ENCODE data around the gene AUP1. TPM values are rescaled to one million over a fixed set of nuclear protein-coding genes. Genes with fewer than 3 reads are reported as not detected.

Gene AUP1
- polyA plus RNA-seq (2013, experiment 1 of 2) = 81.2 TPM
- 80.8 TPM for polyA plus RNA-seq (2013, experiment 2 of 2)

GRCh38 chr2:74529357-74530238 lies at the start of gene AUP1, which contains the start of gene HTRA2:
TSS of gene AUP1 (minus strand) at chr2:74529706. CDS start at chr2:74529629, 77 bp downstream.
TSS of gene HTRA2 (plus strand) at chr2:74529933. CDS start at chr2:74530007, 74 bp downstream.
- no peak within 1 kb of the TSS for H2BK5ac ChIP-seq (ENCODE audit: low read length)

GRCh38 chr2:74578408-74578807 lies 48.9 kb upstream of the AUP1 start:
- no peaks in the 10 kb centered on the region for H3K36me3 ChIP-seq (ENCODE audit: control insufficient read depth, insufficient read depth, low read length)

More at GRCh38 chr2:74529357-74530238, at the start of gene AUP1, which contains the start of gene HTRA2:
- peak; percentile 100 for DNase-seq
- WGBS (ENCODE audit: extremely low coverage, insufficient coverage, low lambda C conversion rate) = no CpG with 5 or more reads among the region's 87 CpGs
- H3K36me3 ChIP-seq (ENCODE audit: control insufficient read depth, insufficient read depth, low read length) = peaks cover 6% of the 10 kb centered on the region
- peak within 1 kb of the TSS; percentile 81 for H3K9ac ChIP-seq (ENCODE audit: low read length)
- peak within 1 kb of the TSS; percentile 73 for H3K4me2 ChIP-seq (ENCODE audit: low read length)
- no peak within 1 kb of the TSS for H2BK120ac ChIP-seq (ENCODE audit: low read depth, low read length)
- no peak within 1 kb of the TSS for H2BK15ac ChIP-seq (replicated peaks; ENCODE audit: low read depth)
- H3K4me1 ChIP-seq (ENCODE audit: control insufficient read depth, low read depth, low read length) = peaks cover 8% of the 10 kb centered on the region
- no peak within 1 kb of the TSS for H4K8ac ChIP-seq (ENCODE audit: low read depth, low read length)
- peak within 1 kb of the TSS; percentile 72 for H3K18ac ChIP-seq (ENCODE audit: low read length)
- no peak within 1 kb of the TSS for H3K23ac ChIP-seq (ENCODE audit: low read length)
- no peaks in the 10 kb centered on the region for H3K27me3 ChIP-seq (ENCODE audit: insufficient read depth, low read length, poor library complexity)
- no peak within 1 kb of the TSS for H4K5ac ChIP-seq (ENCODE audit: low read length)
- no peak within 1 kb of the TSS for H3K27ac ChIP-seq (ENCODE audit: low read depth, low read length)
- H3K79me1 ChIP-seq (ENCODE audit: low read length) = peaks cover 17% of the 10 kb centered on the region
- H3K79me2 ChIP-seq (ENCODE audit: control insufficient read depth, insufficient read depth, low read length) = peaks cover 16% of the 10 kb centered on the region
- H2AK5ac ChIP-seq (ENCODE audit: low read length) = peak within 1 kb of the TSS; percentile 91
- H3K4me3 ChIP-seq (ENCODE audit: low read length) = peak within 1 kb of the TSS; percentile 75
- H3K56ac ChIP-seq (ENCODE audit: low read length) = peak within 1 kb of the TSS; percentile 91
- H3K4ac ChIP-seq (ENCODE audit: low read depth, low read length) = peak within 1 kb of the TSS; percentile 70

GRCh38 chr2:74577448-74577847 lies 47.9 kb upstream of the AUP1 start:
- Histone ChIP-seq H3K27ac (ENCODE audit: low read depth, low read length) (no peak overlapping the region), H2AK5ac (ENCODE audit: low read length) (no peak overlapping the region), H3K56ac (ENCODE audit: low read length) (no peak overlapping the region), H3K4me3 (ENCODE audit: low read length) (no peak overlapping the region), H4K8ac (ENCODE audit: low read depth, low read length) (no peak overlapping the region), H3K4me2 (ENCODE audit: low read length) (no peak overlapping the region), H3K23ac (ENCODE audit: low read length) (no peak overlapping the region), H3K36me3 (ENCODE audit: control insufficient read depth, insufficient read depth, low read length) (no peaks in the 10 kb centered on the region), H3K18ac (ENCODE audit: low read length) (no peak overlapping the region), H3K4ac (ENCODE audit: low read depth, low read length) (no peak overlapping the region), H2BK15ac (replicated peaks; ENCODE audit: low read depth) (no peak overlapping the region), H3K79me1 (ENCODE audit: low read length) (no peaks in the 10 kb centered on the region), H3K27me3 (ENCODE audit: insufficient read depth, low read length, poor library complexity) (no peaks in the 10 kb centered on the region), H4K5ac (ENCODE audit: low read length) (no peak overlapping the region), H3K4me1 (ENCODE audit: control insufficient read depth, low read depth, low read length) (no peaks in the 10 kb centered on the region), H2BK5ac (ENCODE audit: low read length) (no peak overlapping the region), H3K79me2 (ENCODE audit: control insufficient read depth, insufficient read depth, low read length) (no peaks in the 10 kb centered on the region), H3K9ac (ENCODE audit: low read length) (no peak overlapping the region), H2BK120ac (ENCODE audit: low read depth, low read length) (no peak overlapping the region)
- no CpG with 5 or more reads among the region's 2 CpGs for WGBS (ENCODE audit: extremely low coverage, insufficient coverage, low lambda C conversion rate)
- no peak for DNase-seq

More at GRCh38 chr2:74578408-74578807, 48.9 kb upstream of the AUP1 start:
- Histone ChIP-seq H2BK120ac (ENCODE audit: low read depth, low read length) (no peak overlapping the region), H2BK15ac (replicated peaks; ENCODE audit: low read depth) (no peak overlapping the region), H3K4me2 (ENCODE audit: low read length) (no peak overlapping the region), H3K18ac (ENCODE audit: low read length) (no peak overlapping the region), H3K56ac (ENCODE audit: low read length) (no peak overlapping the region), H3K27me3 (ENCODE audit: insufficient read depth, low read length, poor library complexity) (no peaks in the 10 kb centered on the region), H3K9ac (ENCODE audit: low read length) (no peak overlapping the region), H3K4me3 (ENCODE audit: low read length) (no peak overlapping the region), H3K4me1 (ENCODE audit: control insufficient read depth, low read depth, low read length) (peaks cover 2% of the 10 kb centered on the region), H3K79me1 (ENCODE audit: low read length) (no peaks in the 10 kb centered on the region), H4K8ac (ENCODE audit: low read depth, low read length) (no peak overlapping the region), H3K4ac (ENCODE audit: low read depth, low read length) (no peak overlapping the region), H3K23ac (ENCODE audit: low read length) (no peak overlapping the region), H2AK5ac (ENCODE audit: low read length) (no peak overlapping the region), H3K79me2 (ENCODE audit: control insufficient read depth, insufficient read depth, low read length) (no peaks in the 10 kb centered on the region), H4K5ac (ENCODE audit: low read length) (no peak overlapping the region), H3K27ac (ENCODE audit: low read depth, low read length) (no peak overlapping the region), H2BK5ac (ENCODE audit: low read length) (no peak overlapping the region)
- DNase-seq = no peak
- no CpG with 5 or more reads among the region's 3 CpGs for WGBS (ENCODE audit: extremely low coverage, insufficient coverage, low lambda C conversion rate)

- H3K18ac ChIP-seq (ENCODE audit: low read length) = no peak overlapping the region
- no peak overlapping the region for H2BK5ac ChIP-seq (ENCODE audit: low read length)
- H3K9ac ChIP-seq (ENCODE audit: low read length) = no peak overlapping the region
- DNase-seq = no peak
- H3K4me1 ChIP-seq (ENCODE audit: control insufficient read depth, low read depth, low read length) = no peaks in the 10 kb centered on the region
- H2BK15ac ChIP-seq (replicated peaks; ENCODE audit: low read depth) = no peak overlapping the region
- H3K36me3 ChIP-seq (ENCODE audit: control insufficient read depth, insufficient read depth, low read length) = no peaks in the 10 kb centered on the region
- H4K5ac ChIP-seq (ENCODE audit: low read length) = no peak overlapping the region
- H3K4me2 ChIP-seq (ENCODE audit: low read length) = no peak overlapping the region
- H2BK120ac ChIP-seq (ENCODE audit: low read depth, low read length) = no peak overlapping the region
- H3K4me3 ChIP-seq (ENCODE audit: low read length) = no peak overlapping the region
- WGBS (ENCODE audit: extremely low coverage, insufficient coverage, low lambda C conversion rate) = no CpG with 5 or more reads among the region's 1 CpG
- no peak overlapping the region for H3K56ac ChIP-seq (ENCODE audit: low read length)
- no peak overlapping the region for H2AK5ac ChIP-seq (ENCODE audit: low read length)
- no peak overlapping the region for H3K27ac ChIP-seq (ENCODE audit: low read depth, low read length)
- H3K27me3 ChIP-seq (ENCODE audit: insufficient read depth, low read length, poor library complexity) = no peaks in the 10 kb centered on the region
- H3K4ac ChIP-seq (ENCODE audit: low read depth, low read length) = no peak overlapping the region
- H4K8ac ChIP-seq (ENCODE audit: low read depth, low read length) = no peak overlapping the region
- H3K79me1 ChIP-seq (ENCODE audit: low read length) = no peaks in the 10 kb centered on the region
- H3K23ac ChIP-seq (ENCODE audit: low read length) = no peak overlapping the region
- no peaks in the 10 kb centered on the region for H3K79me2 ChIP-seq (ENCODE audit: control insufficient read depth, insufficient read depth, low read length)
Observed at GRCh38 chr2:74576863-74577229, 47.3 kb upstream of the AUP1 start.

GRCh38 chr2:74576211-74576862 lies 46.8 kb upstream of the AUP1 start:
- H3K56ac ChIP-seq (ENCODE audit: low read length) = no peak overlapping the region
- H2AK5ac ChIP-seq (ENCODE audit: low read length) = no peak overlapping the region
- H3K4me2 ChIP-seq (ENCODE audit: low read length) = no peak overlapping the region
- no peaks in the 10 kb centered on the region for H3K79me2 ChIP-seq (ENCODE audit: control insufficient read depth, insufficient read depth, low read length)
- H3K4ac ChIP-seq (ENCODE audit: low read depth, low read length) = no peak overlapping the region
- no peak overlapping the region for H2BK15ac ChIP-seq (replicated peaks; ENCODE audit: low read depth)
- no peak overlapping the region for H2BK120ac ChIP-seq (ENCODE audit: low read depth, low read length)
- no peak overlapping the region for H2BK5ac ChIP-seq (ENCODE audit: low read length)
- WGBS (ENCODE audit: extremely low coverage, insufficient coverage, low lambda C conversion rate) = no CpG with 5 or more reads among the region's 7 CpGs
- no peak overlapping the region for H4K8ac ChIP-seq (ENCODE audit: low read depth, low read length)
- H4K5ac ChIP-seq (ENCODE audit: low read length) = no peak overlapping the region
- DNase-seq = no peak
- no peaks in the 10 kb centered on the region for H3K36me3 ChIP-seq (ENCODE audit: control insufficient read depth, insufficient read depth, low read length)
- H3K27ac ChIP-seq (ENCODE audit: low read depth, low read length) = no peak overlapping the region
- H3K4me3 ChIP-seq (ENCODE audit: low read length) = no peak overlapping the region
- H3K4me1 ChIP-seq (ENCODE audit: control insufficient read depth, low read depth, low read length) = no peaks in the 10 kb centered on the region
- no peak overlapping the region for H3K18ac ChIP-seq (ENCODE audit: low read length)
- no peak overlapping the region for H3K9ac ChIP-seq (ENCODE audit: low read length)
- H3K79me1 ChIP-seq (ENCODE audit: low read length) = no peaks in the 10 kb centered on the region
- no peak overlapping the region for H3K23ac ChIP-seq (ENCODE audit: low read length)
- H3K27me3 ChIP-seq (ENCODE audit: insufficient read depth, low read length, poor library complexity) = no peaks in the 10 kb centered on the region

Measured in mesendoderm (in vitro differentiated cells).